ENCODE measurements around the gene CHCHD6. TPM values are rescaled to one million over a fixed set of nuclear protein-coding genes. Genes with fewer than 3 reads are reported as not detected.

The CHCHD6 gene
- total and polyA plus RNA-seq, 2 experiments from 2014 or later, result 15.8 to 21.4 TPM

DNA sequence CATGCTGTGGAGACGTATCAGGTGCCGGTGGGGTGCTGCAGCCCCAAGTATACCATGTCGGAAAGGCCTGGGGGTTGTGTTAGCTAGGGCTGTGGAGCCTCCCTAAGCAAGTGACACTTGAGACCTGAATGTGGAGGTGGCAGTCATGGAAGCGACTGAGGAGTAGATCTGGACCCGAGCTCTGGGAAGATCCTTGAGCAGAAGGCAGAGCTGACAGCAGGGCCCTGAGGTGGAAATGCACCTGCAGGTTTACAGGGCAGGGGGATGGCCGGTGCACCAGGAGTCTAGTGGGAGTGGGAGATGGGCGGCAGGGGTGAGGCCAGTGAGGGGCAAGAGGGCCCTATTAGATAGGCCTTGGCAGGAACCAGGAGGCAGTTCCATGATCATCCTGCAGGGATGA is 187.1 kb downstream of the CHCHD6 start:
- WGBS, 2 experiments (ENCODE audit: low coverage in 1 of 2, low lambda C conversion rate in 2 of 2, missing lambda C conversion rate in 2 of 2), result 98 to 99% methylated on average over 7 of the region's 7 CpGs
- H4K20me1 ChIP-seq (ENCODE audit: insufficient read depth), result no peaks in the 10 kb centered on the region

DNA sequence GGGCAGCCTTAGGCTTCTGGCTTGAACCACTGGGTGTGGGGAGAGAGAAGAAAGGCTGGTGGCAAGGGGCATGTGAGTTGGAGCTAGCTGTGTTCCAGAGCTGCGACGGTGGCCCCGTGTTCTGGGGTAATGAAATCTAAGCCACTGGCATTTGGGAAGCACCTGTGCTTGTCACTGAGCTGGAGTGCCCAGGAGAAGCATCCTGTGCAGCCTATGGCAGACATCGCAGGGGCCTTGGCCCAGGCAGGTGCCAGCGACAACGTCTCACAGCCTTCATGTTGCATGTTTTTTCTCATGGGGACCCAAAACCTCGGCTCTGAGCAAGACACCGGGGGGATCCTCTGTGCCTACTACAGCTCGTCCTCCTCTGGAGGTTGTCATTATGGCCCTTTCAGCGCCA is 187.8 kb downstream of the CHCHD6 start:
- no peaks in the 10 kb centered on the region for H3K36me3 ChIP-seq (ENCODE audit: low read depth)
- peaks cover 5% of the 10 kb centered on the region; the same call in 1 of the 2 replicates for H3K4me1 ChIP-seq (ENCODE audit: insufficient read depth)
- no peak overlapping the region for H2AFZ ChIP-seq
- in situ Hi-C loops (cut with MboI), result no loop called here
- no peaks in the 10 kb centered on the region for H3F3A ChIP-seq (ENCODE audit: insufficient read depth)
- no peak overlapping the region for H3K4me2 ChIP-seq (ENCODE audit: unreplicated experiment)
- H3K9me3 ChIP-seq (ENCODE audit: low read depth), result no peaks in the 10 kb centered on the region
- no peaks in the 10 kb centered on the region for H3K9me2 ChIP-seq (ENCODE audit: insufficient read depth)
- H3K79me2 ChIP-seq (ENCODE audit: insufficient read depth), result no peaks in the 10 kb centered on the region
- no peak overlapping the region for H3K9ac ChIP-seq
- H3K27ac ChIP-seq, result no peak overlapping the region
- no peak for DNase-seq
- H4K20me1 ChIP-seq (ENCODE audit: insufficient read depth), result no peaks in the 10 kb centered on the region
- no peaks in the 10 kb centered on the region for H3K27me3 ChIP-seq (replicated peaks; ENCODE audit: insufficient read depth)
- WGBS, 2 experiments (ENCODE audit: low coverage in 1 of 2, low lambda C conversion rate in 2 of 2, missing lambda C conversion rate in 2 of 2), result 98 to 99% methylated on average over 10 of the region's 10 CpGs
- H3K4me3 ChIP-seq, result no peak overlapping the region
- TF ChIP-seq EZH2 (IDR thresholded peaks at IDR 0.05; ENCODE audit: insufficient read depth, poor library complexity, severe bottlenecking), result no peak
- no peak for TF ChIP-seq EZH2phosphoT487 (IDR thresholded peaks at IDR 0.05; ENCODE audit: insufficient read depth, low read depth)

More for the DNA sequence above, 187.1 kb downstream of the CHCHD6 start:
- no peak overlapping the region for H2AFZ ChIP-seq
- no peak overlapping the region for H3K9ac ChIP-seq
- peaks cover 5% of the 10 kb centered on the region; the same call in 1 of the 2 replicates for H3K4me1 ChIP-seq (ENCODE audit: insufficient read depth)
- no peaks in the 10 kb centered on the region for H3K27me3 ChIP-seq (replicated peaks; ENCODE audit: insufficient read depth)
- H3K4me3 ChIP-seq, result no peak overlapping the region
- H3K4me2 ChIP-seq (ENCODE audit: unreplicated experiment), result no peak overlapping the region
- H3F3A ChIP-seq (ENCODE audit: insufficient read depth), result no peaks in the 10 kb centered on the region
- H3K9me2 ChIP-seq (ENCODE audit: insufficient read depth), result no peaks in the 10 kb centered on the region
- TF ChIP-seq EZH2phosphoT487 (IDR thresholded peaks at IDR 0.05; ENCODE audit: insufficient read depth, low read depth), result no peak
- no peak for TF ChIP-seq EZH2 (IDR thresholded peaks at IDR 0.05; ENCODE audit: insufficient read depth, poor library complexity, severe bottlenecking)
- no peaks in the 10 kb centered on the region for H3K79me2 ChIP-seq (ENCODE audit: insufficient read depth)
- H3K9me3 ChIP-seq (ENCODE audit: low read depth), result no peaks in the 10 kb centered on the region
- no peak for DNase-seq
- H3K27ac ChIP-seq, result no peak overlapping the region
- H3K36me3 ChIP-seq (ENCODE audit: low read depth), result no peaks in the 10 kb centered on the region
- in situ Hi-C loops (cut with MboI), result no loop called here

DNA sequence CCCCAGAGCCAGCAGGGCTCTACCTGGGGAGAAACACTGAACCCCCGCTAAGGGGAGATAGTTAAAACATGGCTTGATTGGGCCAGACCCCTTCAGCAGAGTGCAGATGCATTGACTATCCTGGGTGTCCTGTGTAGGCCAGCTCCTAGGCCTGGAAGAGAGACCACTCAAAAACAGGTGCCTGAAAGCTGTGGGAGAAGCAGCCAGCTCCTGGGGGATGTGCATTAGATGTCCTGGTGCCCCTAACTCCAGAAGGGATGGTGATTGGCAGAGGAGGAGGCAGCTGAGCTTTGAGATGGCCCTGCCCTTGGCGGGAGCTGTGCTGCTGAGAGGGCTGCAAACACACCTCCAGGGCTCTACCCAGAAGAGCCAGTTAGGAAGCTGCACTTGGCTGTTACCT is 189.6 kb downstream of the CHCHD6 start:
- no peak overlapping the region for H3K4me3 ChIP-seq
- DNase-seq, result no peak
- WGBS, 2 experiments (ENCODE audit: low coverage in 1 of 2, low lambda C conversion rate in 2 of 2, missing lambda C conversion rate in 2 of 2), result 90% methylated on average over 2 of the region's 2 CpGs
- no peak overlapping the region for H3K4me2 ChIP-seq (ENCODE audit: unreplicated experiment)
- H3K9me2 ChIP-seq (ENCODE audit: insufficient read depth), result no peaks in the 10 kb centered on the region
- H3K9me3 ChIP-seq (ENCODE audit: low read depth), result no peaks in the 10 kb centered on the region
- no peak overlapping the region for H2AFZ ChIP-seq
- peaks cover 5% of the 10 kb centered on the region; the same call in 1 of the 2 replicates for H3K4me1 ChIP-seq (ENCODE audit: insufficient read depth)
- no peaks in the 10 kb centered on the region for H3K79me2 ChIP-seq (ENCODE audit: insufficient read depth)
- H3K27ac ChIP-seq, result no peak overlapping the region
- H3K9ac ChIP-seq, result no peak overlapping the region
- no peaks in the 10 kb centered on the region for H3F3A ChIP-seq (ENCODE audit: insufficient read depth)
- H3K36me3 ChIP-seq (ENCODE audit: low read depth), result no peaks in the 10 kb centered on the region
- in situ Hi-C loops (cut with MboI), result no loop called here
- no peaks in the 10 kb centered on the region for H4K20me1 ChIP-seq (ENCODE audit: insufficient read depth)
- H3K27me3 ChIP-seq (replicated peaks; ENCODE audit: insufficient read depth), result no peaks in the 10 kb centered on the region
- no peak for TF ChIP-seq EZH2 (IDR thresholded peaks at IDR 0.05; ENCODE audit: insufficient read depth, poor library complexity, severe bottlenecking)
- TF ChIP-seq EZH2phosphoT487 (IDR thresholded peaks at IDR 0.05; ENCODE audit: insufficient read depth, low read depth), result no peak

DNA sequence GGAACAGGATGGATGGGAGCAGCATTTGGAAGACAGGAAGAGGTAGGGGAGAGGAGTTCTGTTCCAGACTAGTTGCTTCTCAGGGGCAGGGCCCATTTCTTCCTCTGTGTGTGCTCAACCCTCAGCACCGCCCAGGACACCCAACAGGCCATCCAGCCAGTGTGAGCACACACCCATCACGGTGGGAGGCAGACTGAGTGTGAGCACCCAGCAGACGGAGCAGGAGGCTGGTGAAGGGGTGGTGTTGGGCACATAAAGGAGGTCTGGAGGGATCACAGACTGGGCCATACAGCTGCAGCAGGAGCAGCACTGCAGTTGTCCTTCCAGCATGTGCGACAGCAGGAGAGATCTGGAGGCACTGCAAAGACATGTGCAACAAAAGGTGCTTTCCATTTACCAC is 190.4 kb downstream of the CHCHD6 start:
- H3K4me3 ChIP-seq, result no peak overlapping the region
- no peak overlapping the region for H3K27ac ChIP-seq
- peaks cover 5% of the 10 kb centered on the region; the same call in 1 of the 2 replicates for H3K4me1 ChIP-seq (ENCODE audit: insufficient read depth)
- no peaks in the 10 kb centered on the region for H3K79me2 ChIP-seq (ENCODE audit: insufficient read depth)
- in situ Hi-C loops (cut with MboI), result no loop called here
- H4K20me1 ChIP-seq (ENCODE audit: insufficient read depth), result no peaks in the 10 kb centered on the region
- H3K36me3 ChIP-seq (ENCODE audit: low read depth), result no peaks in the 10 kb centered on the region
- H3K9me3 ChIP-seq (ENCODE audit: low read depth), result no peaks in the 10 kb centered on the region
- no peak for DNase-seq
- H3K27me3 ChIP-seq (replicated peaks; ENCODE audit: insufficient read depth), result no peaks in the 10 kb centered on the region
- no peaks in the 10 kb centered on the region for H3K9me2 ChIP-seq (ENCODE audit: insufficient read depth)
- no peak overlapping the region for H3K9ac ChIP-seq
- 85 to 86% methylated on average over 4 of the region's 4 CpGs for WGBS, 2 experiments (ENCODE audit: low coverage in 1 of 2, low lambda C conversion rate in 2 of 2, missing lambda C conversion rate in 2 of 2)
- H3K4me2 ChIP-seq (ENCODE audit: unreplicated experiment), result no peak overlapping the region
- H2AFZ ChIP-seq, result no peak overlapping the region
- H3F3A ChIP-seq (ENCODE audit: insufficient read depth), result no peaks in the 10 kb centered on the region
- TF ChIP-seq EZH2 (IDR thresholded peaks at IDR 0.05; ENCODE audit: insufficient read depth, poor library complexity, severe bottlenecking), result no peak
- TF ChIP-seq EZH2phosphoT487 (IDR thresholded peaks at IDR 0.05; ENCODE audit: insufficient read depth, low read depth), result no peak
